CD4-positive, alpha-beta T cell (primary cell): Measurements from ENCODE around the gene TTLL3. TPM values are rescaled to one million over a fixed set of nuclear protein-coding genes. Genes with fewer than 3 reads are reported as not detected.

ENCODE experiments used
- ATAC-seq: fragments of 200-7000 bp; cut with Tn5 transposase; one replicate; pipeline ENCODE4 v1.10.0; 2022; ENCODE audit warnings: mild to moderate bottlenecking; ENCODE audit not compliant: poor library complexity
- CTCF ChIA-PET: fragments of 350-600 bp; sonication (Branson Sonifier 250); formaldehyde crosslinking; loops from one replicate; lab custom pipeline; 2021; ENCODE audit warnings: antibody characterized with exemption, inconsistent platforms; lab: Charles Lee
- POLR2A ChIA-PET: fragments of 350-600 bp; sonication (Branson Sonifier 250); formaldehyde crosslinking; loops from one replicate; lab custom pipeline; 2021; ENCODE audit warnings: antibody characterized with exemption, inconsistent platforms; lab: Charles Lee
- DNase-seq, 14 experiments: peaks; one replicate each; pipeline ENCODE4 v3.0.0-alpha.2; 2013 to 2020; ENCODE audit warnings: mixed read lengths in 2 of 14
- H3K27ac ChIP-seq, 2 donors: one replicate each; pipeline versions ENCODE4 v1.5.1 to v1.7.0; 2013; ENCODE audit warnings: low read length in 2 of 2, low read depth in 1 of 2, mild to moderate bottlenecking in 1 of 2
- H3K27me3 ChIP-seq, 2 experiments: 1 replicate in 1 of 2; 2 replicates in 1 of 2; pipeline versions ENCODE4 v1.6.1 to v1.7.0; 2013; ENCODE audit warnings: low read length in 2 of 2, control low read depth in 1 of 2, mild to moderate bottlenecking in 1 of 2, moderate library complexity in 1 of 2; ENCODE audit not compliant: insufficient read depth in 2 of 2, control insufficient read depth in 1 of 2
- H3K36me3 ChIP-seq: one replicate; pipeline ENCODE4 v1.6.1; 2013; ENCODE audit warnings: low read length, control low read depth; ENCODE audit not compliant: insufficient read depth
- H3K4me1 ChIP-seq: one replicate; pipeline ENCODE4 v1.6.1; 2013; ENCODE audit warnings: low read length, control low read depth; ENCODE audit not compliant: insufficient read depth
- H3K4me3 ChIP-seq: one replicate; pipeline ENCODE4 v1.5.1; 2013; ENCODE audit warnings: mild to moderate bottlenecking, low read length, moderate library complexity
- H3K9me3 ChIP-seq, 2 experiments: 1 replicate in 1 of 2; 2 replicates in 1 of 2; pipeline versions ENCODE4 v1.6.1 to v1.7.0; 2013; ENCODE audit warnings: low read length in 2 of 2, mild to moderate bottlenecking in 2 of 2, control low read depth in 1 of 2, moderate library complexity in 1 of 2; ENCODE audit not compliant: control insufficient read depth in 1 of 2, insufficient read depth in 1 of 2
- H3K27ac Mint-ChIP-seq: one replicate; pipeline ENCODE4 v1.8.0; 2020; ENCODE audit warnings: mixed read lengths
- H3K27me3 Mint-ChIP-seq: one replicate; pipeline ENCODE4 v1.8.0; 2021; ENCODE audit warnings: mixed read lengths
- H3K36me3 Mint-ChIP-seq: one replicate; pipeline ENCODE4 v1.8.0; 2021; ENCODE audit warnings: low read depth, mixed read lengths
- H3K4me1 Mint-ChIP-seq: one replicate; pipeline ENCODE4 v1.8.0; 2021; ENCODE audit warnings: low read depth, mixed read lengths
- H3K4me3 Mint-ChIP-seq: one replicate; pipeline ENCODE4 v1.8.0; 2020; ENCODE audit warnings: mild to moderate bottlenecking, mixed read lengths
- H3K9me3 Mint-ChIP-seq: one replicate; pipeline ENCODE4 v1.8.0; 2020; ENCODE audit warnings: mixed read lengths
- CTCF ChIP-seq: fragments of 200-600 bp; IDR thresholded peaks from one replicate; pipeline ENCODE4 v1.8.0; 2022; ENCODE audit warnings: antibody characterized with exemption, mild to moderate bottlenecking
- intact Hi-C, 2 experiments: fragments of 100-400 bp; cut with DNase I in 1 of 2; cut with micrococcal nuclease in 1 of 2; formaldehyde crosslinking; loops; one replicate each; pipeline versions ENCODE4 v1.15.1 to v1.9.0; 2023 to 2025; cut with DNase I, micrococcal nuclease
- total RNA-seq, 174 experiments: library from RNA in 2 of 174; stranded (reverse) in 2 of 174; gene quantifications; one replicate each; pipeline ENCODE4 v1.2.3 and lab custom pipeline; 2021 to 2026

The TTLL3 gene
- total RNA-seq, 2 experiments from 2014 or later: 50.5 to 58.6 TPM

DNA sequence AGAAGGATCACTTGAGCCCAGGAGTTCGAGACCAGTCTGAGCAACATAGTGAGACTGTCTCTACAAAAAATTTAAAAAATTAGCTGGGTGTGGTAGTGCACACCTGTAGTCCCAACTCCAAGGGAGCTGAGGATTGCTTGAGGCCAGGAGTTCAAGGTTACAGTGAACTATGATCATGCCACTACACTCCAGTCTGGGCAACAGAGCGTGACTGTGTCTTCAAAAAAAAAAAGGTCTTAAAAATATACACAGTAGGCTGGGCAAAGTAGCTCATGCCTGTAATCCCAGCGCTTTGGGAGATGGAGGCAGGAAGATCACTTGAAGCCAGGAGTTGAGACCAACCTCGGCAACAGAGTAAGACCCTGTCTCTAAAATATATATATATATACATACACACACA lies 29.2 kb upstream of the TTLL3 start:
- Histone ChIP-seq H3K27me3 (no peaks in the 10 kb centered on the region), H3K9me3 (no peaks in the 10 kb centered on the region), H3K36me3 (peaks cover 48% of the 10 kb centered on the region), H3K27ac (peak overlapping the region in 1 of 2 donors; percentile 42), H3K4me1 (peaks cover 50% of the 10 kb centered on the region), H3K4me3 (no peak overlapping the region)
- no peak for ATAC-seq
- CTCF ChIA-PET: no interaction called here
- Mint-ChIP-seq H3K27me3 (no peaks in the 10 kb centered on the region), H3K9me3 (no peaks in the 10 kb centered on the region), H3K4me1 (peaks cover 58% of the 10 kb centered on the region), H3K27ac (peak overlapping the region; percentile 65), H3K4me3 (no peak overlapping the region), H3K36me3 (peaks cover 39% of the 10 kb centered on the region)
- no peak for DNase-seq
- TF ChIP-seq CTCF: no peak
- POLR2A ChIA-PET: interaction anchor here (1.1 to 3.6 kb wide), 3 partner anchors 9 to 12 kb away, joined by 3 to 26 read pairs (median 7); partner anchors contain the start of genes ARPC4, CAMK1 and TADA3
- intact Hi-C loops: no loop called here

DNA sequence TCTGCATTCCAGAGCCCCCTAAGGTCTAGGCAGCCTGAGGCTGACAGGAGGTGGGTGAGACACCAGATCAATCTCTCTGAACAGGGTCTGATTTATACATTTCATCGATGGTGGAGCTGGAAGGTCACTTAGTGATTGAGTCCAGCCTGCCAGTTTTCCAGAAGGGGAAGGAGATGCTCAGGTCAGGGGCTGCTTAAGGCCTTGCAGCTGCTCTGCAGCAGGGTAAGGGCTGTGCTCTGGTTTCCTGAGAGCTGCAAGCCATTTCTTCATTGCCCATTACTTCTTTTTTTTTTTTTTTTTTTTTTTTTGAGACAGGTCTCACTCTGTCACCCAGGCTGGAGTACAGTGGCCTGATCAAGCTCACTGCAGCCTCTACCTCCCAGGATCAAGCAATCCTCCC lies 28.5 kb upstream of the TTLL3 start:
- H3K27ac ChIP-seq: no peak overlapping the region
- POLR2A ChIA-PET: interaction anchor here (3.6 kb wide), 1 partner anchor 12 kb away, joined by 26 read pairs; the partner anchor contains the start of genes ARPC4 and TADA3
- no peaks in the 10 kb centered on the region for H3K9me3 Mint-ChIP-seq

GRCh38 chr3:9781978-9782603 lies 28.0 kb upstream of the TTLL3 start:
- peaks cover 50% of the 10 kb centered on the region for H3K36me3 Mint-ChIP-seq
- TF ChIP-seq CTCF: no peak
- H3K27ac Mint-ChIP-seq: no peak overlapping the region
- H3K4me1 Mint-ChIP-seq: peaks cover 65% of the 10 kb centered on the region
- H3K27ac ChIP-seq: no peak overlapping the region
- ChIA-PET CTCF (interaction anchor here (0.5 to 1.3 kb wide), 3 partner anchors 19 to 82 kb away, joined by 3 read pairs; partner anchors contain the start of gene OGG1), POLR2A (interaction anchor here (3.6 kb wide), 1 partner anchor 11 kb away, joined by 26 read pairs; the partner anchor contains the start of genes ARPC4 and TADA3)
- H3K27me3 ChIP-seq: no peaks in the 10 kb centered on the region
- H3K4me1 ChIP-seq: peaks cover 53% of the 10 kb centered on the region
- intact Hi-C loops: no loop called here
- DNase-seq (no peak), ATAC-seq (no peak)
- H3K9me3 ChIP-seq: no peaks in the 10 kb centered on the region
- no peaks in the 10 kb centered on the region for H3K27me3 Mint-ChIP-seq
- no peaks in the 10 kb centered on the region for H3K9me3 Mint-ChIP-seq
- peaks cover 58% of the 10 kb centered on the region for H3K36me3 ChIP-seq
- H3K4me3 ChIP-seq: no peak overlapping the region
- H3K4me3 Mint-ChIP-seq: no peak overlapping the region

More for the DNA sequence above, 28.5 kb upstream of the TTLL3 start:
- Histone ChIP-seq H3K36me3 (peaks cover 54% of the 10 kb centered on the region), H3K4me3 (no peak overlapping the region), H3K27me3 (no peaks in the 10 kb centered on the region), H3K9me3 (no peaks in the 10 kb centered on the region), H3K4me1 (peaks cover 50% of the 10 kb centered on the region)
- H3K27me3 Mint-ChIP-seq: no peaks in the 10 kb centered on the region
- DNase-seq (no peak), ATAC-seq (no peak)
- no peak for TF ChIP-seq CTCF
- peaks cover 61% of the 10 kb centered on the region for H3K4me1 Mint-ChIP-seq
- H3K36me3 Mint-ChIP-seq: peaks cover 45% of the 10 kb centered on the region
- no peak overlapping the region for H3K27ac Mint-ChIP-seq
- H3K4me3 Mint-ChIP-seq: peak overlapping the region; percentile 16
- CTCF ChIA-PET: interaction anchor here (0.6 to 1.3 kb wide), 2 partner anchors 32 to 82 kb away, joined by 3 read pairs; partner anchors contain the start of gene OGG1
- intact Hi-C loops: no loop called here
